ENCODE results near the gene TRMT61A. TPM values are rescaled to one million over a fixed set of nuclear protein-coding genes. Genes with fewer than 3 reads are reported as not detected.

TRMT61A gene
- polyA plus RNA-seq, 1 donor, result 8.5 TPM

- DNase-seq, result no peak
- no peak overlapping the region for H3K27ac ChIP-seq (ENCODE audit: low read length)
- no peaks in the 10 kb centered on the region for H3K27me3 ChIP-seq (ENCODE audit: control insufficient read depth, insufficient read depth, low read length)
- H3K4me3 ChIP-seq (ENCODE audit: low read length), result no peak overlapping the region
- H3K4me1 ChIP-seq (ENCODE audit: control insufficient read depth, insufficient read depth, low read length), result peaks cover 34% of the 10 kb centered on the region
- no CpG with 5 or more reads among the region's 9 CpGs for WGBS (ENCODE audit: insufficient coverage, low lambda C conversion rate)
- H3K36me3 ChIP-seq (ENCODE audit: control insufficient read depth, insufficient read depth, low read length), result peaks cover 25% of the 10 kb centered on the region
- H3K9me3 ChIP-seq (ENCODE audit: control insufficient read depth, low read depth, low read length), result peaks cover 3% of the 10 kb centered on the region
Measured at GRCh38 chr14:103536693-103537092, 7.7 kb downstream of the TRMT61A start.

DNA sequence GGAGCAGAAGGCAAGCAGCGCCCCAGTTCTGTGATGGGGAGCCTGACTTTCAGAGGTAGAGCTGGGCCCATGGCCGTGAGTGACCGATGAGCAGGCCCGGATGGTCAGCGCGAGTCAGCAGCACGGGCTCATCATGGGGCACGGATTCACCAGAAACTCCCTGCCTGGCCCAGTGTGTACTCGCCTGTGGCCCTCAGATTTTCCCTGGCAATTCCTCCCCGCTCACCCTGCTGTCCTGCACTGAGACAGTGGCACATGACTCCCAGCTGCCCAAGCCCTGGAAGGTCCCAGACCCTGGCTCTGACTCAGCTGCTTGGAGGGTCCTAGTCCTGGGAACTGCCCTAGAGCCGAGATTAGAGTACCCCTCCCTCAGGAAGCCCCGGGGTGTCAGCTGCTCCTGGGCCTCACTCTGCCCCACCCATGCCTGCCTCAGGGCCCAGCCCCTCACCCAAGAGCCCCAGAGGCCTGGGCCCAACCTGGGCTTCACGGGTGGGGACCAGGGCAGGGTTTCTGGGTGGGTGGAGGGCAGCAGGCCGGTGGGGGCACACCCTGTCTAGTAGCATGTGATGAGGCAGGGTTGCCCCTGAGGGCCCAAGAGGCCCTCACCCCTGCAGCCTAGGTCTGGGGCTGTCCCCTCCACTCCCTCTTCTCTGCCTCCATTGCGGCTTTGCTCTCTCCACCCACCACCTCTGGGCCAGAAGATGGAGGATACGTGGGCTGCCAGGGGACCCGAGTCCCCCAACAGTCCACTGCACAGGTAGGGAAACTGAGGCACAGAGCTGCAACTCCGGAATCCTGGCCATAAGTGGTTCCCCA is 8.4 kb downstream of the TRMT61A start:
- Histone ChIP-seq H3K4me1 (ENCODE audit: control insufficient read depth, insufficient read depth, low read length) (peaks cover 38% of the 10 kb centered on the region), H3K27me3 (ENCODE audit: control insufficient read depth, insufficient read depth, low read length) (no peaks in the 10 kb centered on the region), H3K27ac (ENCODE audit: low read length) (no peak overlapping the region), H3K9me3 (ENCODE audit: control insufficient read depth, low read depth, low read length) (peaks cover 3% of the 10 kb centered on the region), H3K36me3 (ENCODE audit: control insufficient read depth, insufficient read depth, low read length) (peaks cover 24% of the 10 kb centered on the region), H3K4me3 (ENCODE audit: low read length) (no peak overlapping the region)
- no CpG with 5 or more reads among the region's 18 CpGs for WGBS (ENCODE audit: insufficient coverage, low lambda C conversion rate)
- DNase-seq, result no peak

DNA sequence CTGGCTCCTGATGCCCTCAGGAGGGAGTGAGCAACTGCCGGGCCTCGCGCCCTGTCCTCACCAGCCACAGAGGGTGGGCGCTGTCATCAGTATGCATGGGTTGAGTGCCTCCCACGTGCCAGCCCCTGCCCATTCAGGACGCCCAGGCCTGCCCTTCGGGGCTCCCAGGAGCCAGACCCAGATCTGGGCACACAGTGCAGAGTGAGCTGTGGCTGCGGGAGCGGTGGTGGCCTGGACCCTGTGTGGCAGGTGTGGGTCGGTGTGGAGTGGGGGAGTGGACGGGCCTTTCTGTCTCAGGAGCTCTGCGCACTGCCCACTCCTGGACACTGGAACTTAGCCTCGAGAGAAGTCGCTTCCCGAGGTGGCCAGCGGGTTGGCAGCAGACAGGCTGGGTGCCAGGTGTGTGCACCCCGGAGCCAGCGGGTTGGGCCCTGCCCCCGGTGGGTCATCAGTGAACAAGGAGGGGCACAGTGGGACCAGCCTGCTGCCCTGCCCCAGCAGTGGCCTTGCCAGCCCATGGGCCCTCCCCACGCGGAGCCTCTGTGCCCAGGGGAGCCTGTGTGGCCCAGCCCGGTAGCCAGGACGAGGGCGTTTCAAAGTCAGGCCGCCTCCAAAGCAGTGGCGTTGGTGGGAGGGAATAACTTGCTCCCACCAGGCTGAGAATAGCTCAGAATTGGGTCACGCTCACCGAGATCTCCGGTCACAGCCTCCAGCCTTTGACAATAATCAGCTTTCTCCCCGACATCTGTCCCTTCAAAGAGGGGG is 9.5 kb downstream of the TRMT61A start:
- H3K9me3 ChIP-seq (ENCODE audit: control insufficient read depth, low read depth, low read length), result peaks cover 3% of the 10 kb centered on the region
- no peak for DNase-seq
- H3K27ac ChIP-seq (ENCODE audit: low read length), result no peak overlapping the region
- WGBS (ENCODE audit: insufficient coverage, low lambda C conversion rate), result no CpG with 5 or more reads among the region's 30 CpGs
- peaks cover 16% of the 10 kb centered on the region for H3K36me3 ChIP-seq (ENCODE audit: control insufficient read depth, insufficient read depth, low read length)
- no peak overlapping the region for H3K4me3 ChIP-seq (ENCODE audit: low read length)
- H3K4me1 ChIP-seq (ENCODE audit: control insufficient read depth, insufficient read depth, low read length), result peaks cover 39% of the 10 kb centered on the region
- H3K27me3 ChIP-seq (ENCODE audit: control insufficient read depth, insufficient read depth, low read length), result no peaks in the 10 kb centered on the region

DNA sequence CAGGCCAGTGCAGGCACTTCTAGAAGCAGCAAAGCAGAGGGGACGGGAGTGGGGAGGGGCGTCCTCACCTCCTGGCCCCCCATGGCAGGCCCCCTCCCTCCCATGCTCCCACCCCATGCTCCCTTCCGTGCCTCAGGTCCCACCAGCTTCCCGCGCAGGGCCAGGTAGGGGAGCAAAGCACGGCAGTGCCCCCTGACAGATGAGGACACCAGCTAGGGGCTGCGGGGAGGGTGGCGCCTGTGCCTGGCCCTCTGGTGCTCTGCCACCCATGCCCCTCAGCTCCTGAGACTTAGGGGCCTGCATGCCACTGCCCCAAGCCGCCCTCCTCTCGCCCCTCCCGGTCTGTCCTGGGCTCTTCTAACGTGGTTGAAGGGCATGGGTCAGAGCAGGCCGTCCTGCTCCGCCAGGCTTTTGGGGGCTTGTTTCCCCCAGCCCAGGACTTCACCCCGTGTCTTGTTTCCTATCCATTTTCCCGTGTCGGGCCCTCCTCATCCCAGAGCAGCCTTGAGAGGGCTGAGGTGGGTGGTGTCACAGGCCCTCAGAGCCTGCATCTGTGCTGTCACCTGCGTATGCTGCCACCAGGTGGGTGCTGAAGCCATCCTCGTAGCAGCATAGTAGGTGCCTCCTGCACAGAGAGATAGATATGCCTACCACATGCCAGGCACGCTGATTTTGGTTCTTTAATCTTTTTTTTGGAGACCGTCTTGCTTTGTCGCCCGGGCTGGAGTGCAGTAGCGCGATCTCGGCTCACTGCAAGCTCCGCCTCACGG is 10.2 kb downstream of the TRMT61A start:
- Histone ChIP-seq H3K4me1 (ENCODE audit: control insufficient read depth, insufficient read depth, low read length) (peaks cover 39% of the 10 kb centered on the region), H3K27me3 (ENCODE audit: control insufficient read depth, insufficient read depth, low read length) (no peaks in the 10 kb centered on the region), H3K36me3 (ENCODE audit: control insufficient read depth, insufficient read depth, low read length) (peaks cover 16% of the 10 kb centered on the region), H3K4me3 (ENCODE audit: low read length) (no peak overlapping the region), H3K9me3 (ENCODE audit: control insufficient read depth, low read depth, low read length) (no peaks in the 10 kb centered on the region), H3K27ac (ENCODE audit: low read length) (no peak overlapping the region)
- no peak for DNase-seq
- no CpG with 5 or more reads among the region's 28 CpGs for WGBS (ENCODE audit: insufficient coverage, low lambda C conversion rate)

DNA sequence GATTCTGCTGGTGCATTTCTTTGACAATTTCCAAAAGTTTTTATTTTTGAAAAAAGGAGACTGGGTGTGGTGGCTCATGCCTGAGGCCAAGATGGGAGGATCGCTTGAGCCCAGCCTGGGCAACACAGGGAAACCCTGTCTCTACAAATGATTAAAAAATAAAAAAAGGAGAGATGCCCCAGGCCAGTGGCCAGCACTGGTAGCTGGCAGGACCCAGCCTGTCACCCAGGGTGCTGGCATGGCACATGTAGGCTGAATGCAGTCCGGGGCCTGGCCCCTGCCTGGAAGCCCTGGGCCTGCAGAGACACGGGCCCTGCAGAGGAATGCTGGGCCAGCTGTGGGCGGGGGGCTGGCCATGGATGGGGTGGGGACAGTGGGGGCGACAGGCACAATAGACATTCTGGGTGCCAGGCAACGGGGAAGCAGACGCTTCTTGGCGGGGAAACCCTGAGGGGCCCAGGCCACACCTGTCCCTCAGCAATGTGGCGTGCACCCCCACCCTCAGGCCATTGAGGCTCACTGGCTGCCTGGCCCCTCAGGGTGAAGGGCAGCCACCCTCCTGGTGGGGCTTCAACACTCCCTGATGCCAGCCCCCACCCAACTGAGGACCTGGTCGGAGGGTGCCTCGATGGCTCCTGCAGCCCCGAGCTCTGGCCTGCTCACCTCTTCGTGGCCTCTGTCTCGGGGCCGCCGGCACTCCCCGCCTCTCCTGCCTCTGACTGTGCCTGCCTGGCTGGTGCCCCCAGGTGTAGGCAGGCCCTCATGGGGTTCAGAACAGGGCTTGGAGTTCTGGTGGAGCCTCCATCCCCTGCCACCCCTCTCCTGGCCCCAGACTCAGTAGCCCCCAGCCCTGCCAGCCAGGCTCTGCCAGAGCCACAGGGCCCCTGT is 12.1 kb downstream of the TRMT61A start:
- WGBS (ENCODE audit: insufficient coverage, low lambda C conversion rate), result no CpG with 5 or more reads among the region's 17 CpGs

DNA sequence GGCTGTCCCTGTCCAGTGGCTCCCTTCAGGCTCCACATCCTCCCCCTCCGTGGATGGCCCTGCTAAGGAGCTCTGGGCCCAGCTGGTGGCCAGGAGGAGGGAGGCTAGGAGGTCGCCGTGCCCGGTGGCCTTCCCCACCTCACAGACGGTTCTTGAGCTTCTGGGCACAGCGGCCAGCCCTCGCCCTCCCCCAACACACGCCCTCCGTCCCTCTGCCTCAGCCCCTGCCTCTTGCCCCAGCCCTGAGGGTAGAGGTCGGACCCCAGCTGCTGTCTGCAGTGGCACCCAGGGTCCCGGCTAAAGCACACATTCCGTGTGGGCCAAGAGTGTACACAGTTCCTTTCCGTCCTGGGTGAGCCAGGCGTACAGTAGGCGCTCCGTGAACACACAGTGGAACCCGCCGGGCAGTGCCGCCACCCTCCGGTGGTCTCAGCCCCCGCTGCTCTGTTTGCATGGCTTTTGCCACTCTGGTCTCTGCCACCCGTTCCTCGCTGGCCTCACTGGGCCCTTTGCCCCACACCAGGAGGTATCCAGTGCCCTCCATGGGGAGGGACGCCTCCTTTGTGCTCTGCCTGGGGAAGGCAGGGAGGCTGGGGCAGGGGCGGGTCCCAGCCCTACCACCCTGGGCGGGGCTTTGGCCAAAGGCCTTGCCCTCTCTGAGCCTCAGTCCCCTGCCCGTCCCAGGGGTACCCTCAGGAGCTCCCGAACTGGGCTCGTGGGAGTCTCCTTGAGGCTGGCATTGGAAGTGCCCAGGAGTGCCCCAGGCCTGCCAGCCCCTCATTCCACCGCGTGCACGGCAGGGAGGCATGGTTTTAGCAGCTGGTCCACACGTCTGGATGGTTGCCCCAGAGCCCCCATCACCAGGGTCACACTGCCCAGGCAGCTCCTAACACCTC is 13.0 kb downstream of the TRMT61A start:
- Histone ChIP-seq H3K4me1 (ENCODE audit: control insufficient read depth, insufficient read depth, low read length) (peaks cover 45% of the 10 kb centered on the region), H3K27me3 (ENCODE audit: control insufficient read depth, insufficient read depth, low read length) (no peaks in the 10 kb centered on the region), H3K27ac (ENCODE audit: low read length) (no peak overlapping the region), H3K36me3 (ENCODE audit: control insufficient read depth, insufficient read depth, low read length) (no peaks in the 10 kb centered on the region), H3K9me3 (ENCODE audit: control insufficient read depth, low read depth, low read length) (no peaks in the 10 kb centered on the region), H3K4me3 (ENCODE audit: low read length) (no peak overlapping the region)
- WGBS (ENCODE audit: insufficient coverage, low lambda C conversion rate), result no CpG with 5 or more reads among the region's 33 CpGs
- DNase-seq, result no peak

More for the DNA sequence above, 12.1 kb downstream of the TRMT61A start:
- Histone ChIP-seq H3K36me3 (ENCODE audit: control insufficient read depth, insufficient read depth, low read length) (peaks cover 2% of the 10 kb centered on the region), H3K9me3 (ENCODE audit: control insufficient read depth, low read depth, low read length) (no peaks in the 10 kb centered on the region), H3K4me3 (ENCODE audit: low read length) (no peak overlapping the region), H3K27me3 (ENCODE audit: control insufficient read depth, insufficient read depth, low read length) (no peaks in the 10 kb centered on the region), H3K27ac (ENCODE audit: low read length) (no peak overlapping the region), H3K4me1 (ENCODE audit: control insufficient read depth, insufficient read depth, low read length) (peaks cover 45% of the 10 kb centered on the region)
- no peak for DNase-seq

DNA sequence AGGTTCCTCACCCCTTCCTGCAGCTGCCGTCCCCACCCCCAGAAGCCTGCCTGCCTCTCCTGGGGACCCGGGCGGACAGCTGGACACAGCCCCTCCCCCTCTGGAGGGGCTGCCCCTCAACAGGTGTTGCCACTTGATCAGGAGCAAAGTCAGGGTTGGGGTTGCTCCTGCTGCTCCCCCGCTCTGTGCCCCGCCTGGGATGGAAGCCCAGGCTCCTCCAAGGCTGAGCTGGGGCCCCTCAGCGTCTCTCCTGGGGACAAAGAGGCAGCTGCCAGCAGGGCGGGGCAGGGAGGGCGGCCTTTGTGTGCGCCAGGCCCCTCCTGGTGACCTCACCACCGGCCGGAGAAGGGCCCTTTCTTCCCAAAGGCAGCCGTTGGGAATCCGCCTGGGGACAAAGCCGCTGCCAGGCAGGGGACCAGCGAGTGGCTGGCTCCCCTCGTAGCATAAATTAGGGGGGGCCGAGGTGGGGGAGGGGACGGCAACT is 13.7 kb downstream of the TRMT61A start:
- Histone ChIP-seq H3K36me3 (ENCODE audit: control insufficient read depth, insufficient read depth, low read length) (no peaks in the 10 kb centered on the region), H3K27ac (ENCODE audit: low read length) (no peak overlapping the region), H3K4me1 (ENCODE audit: control insufficient read depth, insufficient read depth, low read length) (peaks cover 45% of the 10 kb centered on the region), H3K9me3 (ENCODE audit: control insufficient read depth, low read depth, low read length) (no peaks in the 10 kb centered on the region), H3K27me3 (ENCODE audit: control insufficient read depth, insufficient read depth, low read length) (no peaks in the 10 kb centered on the region), H3K4me3 (ENCODE audit: low read length) (peak overlapping the region; percentile 17)
- WGBS (ENCODE audit: insufficient coverage, low lambda C conversion rate), result no CpG with 5 or more reads among the region's 18 CpGs
- DNase-seq, result peak; percentile 72 to 84

DNA sequence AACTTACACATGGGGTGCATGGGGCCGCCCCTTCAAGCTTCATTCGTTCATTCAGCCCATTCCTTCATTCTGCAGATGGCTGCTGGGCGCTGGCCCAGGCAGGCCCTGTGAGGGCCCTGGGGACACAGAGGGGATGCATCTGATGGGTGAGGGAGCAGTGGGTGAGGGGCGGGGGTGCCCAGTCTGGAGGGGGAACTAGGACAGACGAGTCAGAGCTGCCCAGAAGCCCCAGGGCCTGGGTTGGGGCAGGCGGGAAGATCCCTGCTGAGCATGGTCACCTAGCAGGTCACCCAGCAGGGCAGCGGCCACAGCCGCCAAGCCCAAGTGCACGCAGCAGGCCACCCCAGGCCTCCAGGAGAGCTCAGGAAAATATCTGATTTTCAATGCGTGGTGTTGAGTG is 14.1 kb downstream of the TRMT61A start:
- no peak overlapping the region for H3K27ac ChIP-seq (ENCODE audit: low read length)
- peaks cover 45% of the 10 kb centered on the region for H3K4me1 ChIP-seq (ENCODE audit: control insufficient read depth, insufficient read depth, low read length)
- no CpG with 5 or more reads among the region's 10 CpGs for WGBS (ENCODE audit: insufficient coverage, low lambda C conversion rate)

More for the DNA sequence above, 14.1 kb downstream of the TRMT61A start:
- no peaks in the 10 kb centered on the region for H3K9me3 ChIP-seq (ENCODE audit: control insufficient read depth, low read depth, low read length)
- no peaks in the 10 kb centered on the region for H3K36me3 ChIP-seq (ENCODE audit: control insufficient read depth, insufficient read depth, low read length)
- no peaks in the 10 kb centered on the region for H3K27me3 ChIP-seq (ENCODE audit: control insufficient read depth, insufficient read depth, low read length)
- DNase-seq, result no peak
- peak overlapping the region; percentile 17 for H3K4me3 ChIP-seq (ENCODE audit: low read length)

Measured in large intestine (tissue), 3 donors.